Naive thymus-derived CD8-positive, alpha-beta T cell (primary cell): Measurements from ENCODE around the gene ANKRD27. TPM values are rescaled to one million over a fixed set of nuclear protein-coding genes. Genes with fewer than 3 reads are reported as not detected.
A peak's percentile ranks its signal among the peaks of the same experiment; 100 is the strongest.

Experiments
- ATAC-seq, 2 donors: fragments of 150-1000 bp; cut with Tn5 transposase in 1 of 2; sonication (Bioruptor Pico), chemical (Tn5 transposase) in 1 of 2; 1 replicate in 1 of 2; 2 replicates in 1 of 2; pipeline ENCODE4 v1.10.0; 2021; ENCODE audit warnings: mild to moderate bottlenecking in 2 of 2, moderate library complexity in 2 of 2
- POLR2A ChIA-PET: fragments of 350-600 bp; sonication (Branson Sonifier 250); formaldehyde crosslinking; loops from one replicate; lab custom pipeline; 2021; ENCODE audit warnings: antibody characterized with exemption; lab: Charles Lee
- DNase-seq, 10 donors: peaks; one replicate each; pipeline versions ENCODE4 v3.0.0 to v3.0.0-alpha.2; 2020 to 2022
- H3K27ac Mint-ChIP-seq, 10 donors: one replicate each; pipeline ENCODE4 v1.8.0; 2020 to 2022; ENCODE audit warnings: mild to moderate bottlenecking in 10 of 10, mixed read lengths in 10 of 10, moderate library complexity in 4 of 10, inconsistent platforms in 1 of 10
- H3K27me3 Mint-ChIP-seq, 5 donors: one replicate each; pipeline ENCODE4 v1.8.0; 2021 to 2022; ENCODE audit warnings: mixed read lengths in 5 of 5
- H3K36me3 Mint-ChIP-seq, 3 donors: one replicate each; pipeline ENCODE4 v1.8.0; 2020 to 2022; ENCODE audit warnings: mixed read lengths in 3 of 3, mild to moderate bottlenecking in 2 of 3, inconsistent platforms in 1 of 3
- H3K4me1 Mint-ChIP-seq, 4 donors: one replicate each; pipeline ENCODE4 v1.8.0; 2021 to 2022; ENCODE audit warnings: mixed read lengths in 4 of 4
- H3K4me3 Mint-ChIP-seq, 10 donors: one replicate each; pipeline ENCODE4 v1.8.0; 2020 to 2022; ENCODE audit warnings: mild to moderate bottlenecking in 10 of 10, mixed read lengths in 10 of 10, moderate library complexity in 6 of 10, inconsistent platforms in 1 of 10
- H3K9me3 Mint-ChIP-seq, 9 donors: one replicate each; pipeline ENCODE4 v1.8.0; 2020 to 2022; ENCODE audit warnings: mixed read lengths in 9 of 9, mild to moderate bottlenecking in 3 of 9, inconsistent platforms in 1 of 9, moderate library complexity in 1 of 9
- polyA plus RNA-seq, 3 donors: library from polyadenylated mRNA; unstranded; fragments of 300-500 nt; fragmentation: Illumina TruSeq; gene quantifications; one replicate each; pipeline ENCODE4 v1.2.3, GENCODE V29; 2021
- total RNA-seq, 8 experiments: library from RNA in 2 of 8; stranded (reverse) in 2 of 8; gene quantifications; one replicate each; pipeline ENCODE4 v1.2.3 and lab custom pipeline; 2021 to 2026

ANKRD27 gene
- total and polyA plus RNA-seq, 5 experiments from 2014 or later: 9.0 to 34.2 (median 17.1) TPM

- ATAC-seq: no peak
- H3K9me3 Mint-ChIP-seq: no peaks in the 10 kb centered on the region
- DNase-seq: no peak
- H3K27ac Mint-ChIP-seq: no peak overlapping the region
- H3K36me3 Mint-ChIP-seq: peaks cover 0 to 3% (median 0%) of the 10 kb centered on the region in 3 donors
- H3K4me1 Mint-ChIP-seq: peaks cover 3 to 23% (median 14%) of the 10 kb centered on the region in 4 donors
- peaks cover 0 to 3% (median 2%) of the 10 kb centered on the region in 5 donors for H3K27me3 Mint-ChIP-seq
- no peak overlapping the region for H3K4me3 Mint-ChIP-seq
- POLR2A ChIA-PET: interaction anchor here (0.6 kb wide), 1 partner anchor 269 kb away, joined by 3 read pairs; no protein-coding TSS in a partner anchor
Measured at GRCh38 chr19:32686847-32687475, 12.0 kb upstream of the ANKRD27 start.

- Mint-ChIP-seq H3K27ac (no peak overlapping the region), H3K9me3 (no peaks in the 10 kb centered on the region), H3K4me3 (no peak overlapping the region), H3K27me3 (peaks cover 4 to 11% (median 7%) of the 10 kb centered on the region in 5 donors), H3K4me1 (peaks cover 2 to 5% (median 3%) of the 10 kb centered on the region in 4 donors), H3K36me3 (peaks cover 0 to 3% (median 0%) of the 10 kb centered on the region in 3 donors)
- POLR2A ChIA-PET: interaction anchor here (0.6 kb wide), 1 partner anchor 439 kb away, joined by 4 read pairs; no protein-coding TSS in a partner anchor
- ATAC-seq: no peak
- DNase-seq: no peak
Measured at GRCh38 chr19:32682317-32682716, 7.3 kb upstream of the ANKRD27 start.

- Mint-ChIP-seq H3K4me3 (no peak overlapping the region), H3K36me3 (peaks cover 0 to 3% (median 0%) of the 10 kb centered on the region in 3 donors), H3K27ac (no peak overlapping the region), H3K27me3 (peaks cover 7 to 16% (median 12%) of the 10 kb centered on the region in 5 donors), H3K9me3 (no peaks in the 10 kb centered on the region), H3K4me1 (peaks cover 5 to 8% (median 8%) of the 10 kb centered on the region in 4 donors)
- ATAC-seq (no peak), DNase-seq (no peak)
- POLR2A ChIA-PET: interaction anchor here (0.6 to 0.7 kb wide), 3 partner anchors 19 to 355 kb away, joined by 3 to 4 read pairs (median 3); no protein-coding TSS in a partner anchor
Measured at GRCh38 chr19:32680986-32681385, 6.0 kb upstream of the ANKRD27 start.

GRCh38 chr19:32677657-32678056 is 2.7 kb upstream of the ANKRD27 start:
- H3K36me3 Mint-ChIP-seq: no peaks in the 10 kb centered on the region
- H3K4me1 Mint-ChIP-seq: peaks cover 14 to 27% (median 25%) of the 10 kb centered on the region in 4 donors
- H3K27me3 Mint-ChIP-seq: peaks cover 9 to 16% (median 12%) of the 10 kb centered on the region in 5 donors
- DNase-seq (no peak), ATAC-seq (no peak)
- peak overlapping the region in 8 of 10 donors; percentile 32 to 93 (median 72) for H3K4me3 Mint-ChIP-seq
- no peaks in the 10 kb centered on the region for H3K9me3 Mint-ChIP-seq
- no peak overlapping the region for H3K27ac Mint-ChIP-seq
- POLR2A ChIA-PET: interaction anchor here (0.9 to 3.1 kb wide), 3 partner anchors 14 to 95 kb away, joined by 3 to 41 read pairs (median 25); partner anchors contain the start of gene NUDT19

- H3K4me3 Mint-ChIP-seq: peak overlapping the region; percentile 51 to 93 (median 72)
- no peaks in the 10 kb centered on the region for H3K36me3 Mint-ChIP-seq
- POLR2A ChIA-PET: interaction anchor here (0.6 to 3.1 kb wide), 7 partner anchors 14 to 94 kb away, joined by 3 to 41 read pairs (median 3); partner anchors contain the start of gene NUDT19
- H3K27me3 Mint-ChIP-seq: peaks cover 6 to 14% (median 9%) of the 10 kb centered on the region in 5 donors
- ATAC-seq (no peak), DNase-seq (no peak)
- no peak overlapping the region for H3K27ac Mint-ChIP-seq
- no peaks in the 10 kb centered on the region for H3K9me3 Mint-ChIP-seq
- H3K4me1 Mint-ChIP-seq: peaks cover 14 to 34% (median 32%) of the 10 kb centered on the region in 4 donors
Measured at GRCh38 chr19:32676895-32677359, 1.9 kb upstream of the ANKRD27 start.

- Mint-ChIP-seq H3K27ac (no peak overlapping the region), H3K36me3 (no peaks in the 10 kb centered on the region), H3K4me3 (peak overlapping the region in 7 of 10 donors; percentile 7 to 93 (median 93)), H3K9me3 (no peaks in the 10 kb centered on the region), H3K4me1 (peaks cover 14 to 40% (median 34%) of the 10 kb centered on the region in 4 donors), H3K27me3 (peaks cover 6 to 14% (median 9%) of the 10 kb centered on the region in 5 donors)
- DNase-seq (peak in 6 of 10 donors; percentile 26 to 40 (median 32)), ATAC-seq (no peak)
- POLR2A ChIA-PET: interaction anchor here (0.6 to 3.1 kb wide), 8 partner anchors 15 to 271 kb away, joined by 3 to 41 read pairs (median 5); partner anchors contain the start of genes DPY19L3 and NUDT19
Measured at GRCh38 chr19:32676186-32676894, 1.4 kb upstream of the ANKRD27 start.

- H3K4me3 Mint-ChIP-seq: peak within 1 kb of the TSS; percentile 83 to 96 (median 92)
- ATAC-seq (peak; percentile 40 to 45), DNase-seq (peak; percentile 30 to 77 (median 54))
- POLR2A ChIA-PET: interaction anchor here (0.9 to 3.1 kb wide), 11 partner anchors 11 to 699 kb away, joined by 3 to 41 read pairs (median 4); partner anchors contain the start of genes DPY19L3, NUDT19, PDCD5 and ZNF507
- peak within 1 kb of the TSS; percentile 13 to 90 (median 68) for H3K27ac Mint-ChIP-seq
- no peaks in the 10 kb centered on the region for H3K9me3 Mint-ChIP-seq
- no peaks in the 10 kb centered on the region for H3K36me3 Mint-ChIP-seq
- peaks cover 6 to 14% (median 9%) of the 10 kb centered on the region in 5 donors for H3K27me3 Mint-ChIP-seq
- peaks cover 14 to 42% (median 36%) of the 10 kb centered on the region in 4 donors for H3K4me1 Mint-ChIP-seq
Measured at GRCh38 chr19:32675720-32676185, 773 bp upstream of the ANKRD27 start, which contains the start of gene RGS9BP. Gene RGS9BP (plus strand): TSS chr19:32675848. CDS start chr19:32676264, 416 bp downstream.

- Mint-ChIP-seq H3K4me1 (peaks cover 18 to 53% (median 47%) of the 10 kb centered on the region in 4 donors), H3K9me3 (no peaks in the 10 kb centered on the region), H3K27me3 (peaks cover 6 to 12% (median 9%) of the 10 kb centered on the region in 5 donors), H3K27ac (peak overlapping the region; percentile 24 to 94 (median 86)), H3K36me3 (peaks cover 0 to 4% (median 0%) of the 10 kb centered on the region in 3 donors), H3K4me3 (peak overlapping the region; percentile 90 to 97 (median 95))
- ATAC-seq (no peak), DNase-seq (peak in 1 of 10 donors; percentile 37)
- POLR2A ChIA-PET: interaction anchor here (0.6 to 3.1 kb wide), 10 partner anchors 9 to 700 kb away, joined by 3 to 41 read pairs (median 4); partner anchors contain the start of genes NUDT19 and PDCD5
Measured at GRCh38 chr19:32674153-32674930, 638 bp downstream of the ANKRD27 start.

GRCh38 chr19:32673573-32673972 is 1.4 kb downstream of the ANKRD27 start:
- Mint-ChIP-seq H3K9me3 (no peaks in the 10 kb centered on the region), H3K4me3 (peak overlapping the region; percentile 90 to 97 (median 95)), H3K36me3 (peaks cover 0 to 7% (median 0%) of the 10 kb centered on the region in 3 donors), H3K4me1 (peaks cover 22 to 60% (median 49%) of the 10 kb centered on the region in 4 donors), H3K27me3 (peaks cover 6 to 12% (median 9%) of the 10 kb centered on the region in 5 donors), H3K27ac (peak overlapping the region in 2 of 10 donors; percentile 24 to 83)
- no peak for ATAC-seq
- no peak for DNase-seq
- POLR2A ChIA-PET: interaction anchor here (0.6 to 1.2 kb wide), 3 partner anchors 9 to 18 kb away, joined by 3 to 7 read pairs (median 4); partner anchors contain the start of gene NUDT19

- H3K9me3 Mint-ChIP-seq: no peaks in the 10 kb centered on the region
- peak overlapping the region in 3 of 10 donors; percentile 12 to 71 (median 24) for H3K27ac Mint-ChIP-seq
- POLR2A ChIA-PET: interaction anchor here (1.2 to 1.3 kb wide), 3 partner anchors 12 to 19 kb away, joined by 3 to 4 read pairs (median 4); partner anchors contain the start of gene NUDT19
- DNase-seq: no peak
- ATAC-seq: no peak
- peaks cover 0 to 9% (median 0%) of the 10 kb centered on the region in 3 donors for H3K36me3 Mint-ChIP-seq
- peaks cover 22 to 61% (median 50%) of the 10 kb centered on the region in 4 donors for H3K4me1 Mint-ChIP-seq
- peak overlapping the region; percentile 56 to 97 (median 92) for H3K4me3 Mint-ChIP-seq
- peaks cover 6 to 10% (median 9%) of the 10 kb centered on the region in 5 donors for H3K27me3 Mint-ChIP-seq
Measured at GRCh38 chr19:32672841-32673240, 2.1 kb downstream of the ANKRD27 start.
